GM19023 (cell line): ENCODE data around the gene TGFB2.

Experiments used
- ATAC-seq: cut with Tn5 transposase; IDR thresholded peaks from one replicate; pipeline ENCODE4 v1.9.1; 2021; ENCODE audit warnings: mild to moderate bottlenecking, moderate library complexity; ENCODE audit not compliant: unreplicated experiment

TGFB2 gene

DNA sequence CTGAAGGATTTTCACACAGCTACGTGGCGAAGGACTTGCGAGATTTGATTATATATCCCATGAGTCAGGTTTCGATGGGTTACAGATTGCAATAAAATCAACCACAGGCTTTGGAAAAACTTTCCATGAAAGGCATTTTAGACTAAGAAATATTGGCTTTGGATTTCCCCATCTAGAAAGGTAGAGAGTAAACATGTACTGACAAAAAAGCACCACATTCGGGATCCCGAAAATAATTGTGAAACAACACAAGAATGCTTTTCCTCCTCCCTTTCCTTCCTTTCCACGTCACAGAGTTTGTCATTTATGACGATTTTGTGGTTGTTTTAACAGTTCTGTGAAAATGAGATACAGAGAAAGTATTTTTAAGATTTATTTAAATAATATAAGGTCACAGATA is 38.5 kb downstream of the TGFB2 start:
- no peak for ATAC-seq

DNA sequence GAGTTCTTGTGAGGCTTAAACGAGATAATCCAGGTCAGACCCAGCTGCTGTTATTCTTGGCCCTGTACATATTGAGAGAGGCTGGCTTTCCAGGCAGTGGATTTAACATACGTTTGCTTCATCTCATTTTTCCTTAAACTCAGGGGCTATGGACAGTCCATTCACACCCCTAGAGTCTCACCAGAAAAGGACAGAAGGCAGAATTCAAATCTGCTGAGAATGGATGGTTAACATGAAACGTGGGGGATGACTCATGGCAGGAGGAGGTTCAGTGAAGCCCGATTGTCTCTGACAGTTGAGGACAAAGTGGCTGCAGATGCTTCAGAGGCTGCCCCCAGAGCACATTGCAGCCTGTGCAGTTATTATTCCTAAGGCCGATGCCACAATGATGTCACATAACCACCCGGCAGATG is 39.5 kb downstream of the TGFB2 start:
- no peak for ATAC-seq

DNA sequence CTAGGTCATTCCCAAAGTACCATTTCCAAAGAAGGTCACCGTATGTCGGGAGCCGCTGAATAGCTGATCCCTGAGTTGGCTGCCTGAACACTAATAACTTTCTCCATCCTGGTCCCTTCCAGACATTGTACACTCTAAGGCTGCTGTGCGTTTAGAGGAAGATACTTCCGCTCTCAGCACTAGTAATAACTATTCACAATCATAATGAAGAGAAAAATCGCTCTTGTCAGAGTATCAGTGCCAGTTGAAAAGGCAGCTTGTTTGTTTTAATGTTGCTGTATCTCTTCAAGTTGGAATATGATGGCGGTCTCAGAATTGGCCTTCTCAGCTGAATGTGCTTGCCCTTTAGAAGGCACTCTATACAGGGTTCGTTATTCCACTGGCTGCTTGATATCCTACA is 43.5 kb downstream of the TGFB2 start:
- no peak for ATAC-seq

- no peak for ATAC-seq
These were observed 45.5 kb downstream of the TGFB2 start for GRCh38 chr1:218390618-218391017.

DNA sequence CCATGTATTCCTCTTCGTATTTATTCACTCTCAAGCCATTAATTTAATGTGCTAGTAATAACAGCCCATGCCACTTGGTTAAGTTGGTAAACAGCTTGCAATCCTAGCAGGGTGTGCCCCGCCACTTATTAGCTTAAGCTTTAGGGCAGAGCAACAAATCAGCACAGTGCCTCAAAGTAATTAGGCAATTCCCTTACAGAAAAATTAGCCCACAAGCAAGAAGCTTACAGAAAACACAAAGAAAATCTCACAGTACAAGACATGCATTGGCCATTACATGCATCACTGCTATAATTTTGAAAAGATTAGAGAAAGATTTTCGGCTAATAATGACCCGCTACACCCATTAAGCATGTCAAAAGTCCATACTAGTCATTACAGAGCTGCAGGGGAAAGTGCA is 47.6 kb downstream of the TGFB2 start:
- ATAC-seq, result no peak

- no peak for ATAC-seq
These were observed 49.3 kb downstream of the TGFB2 start for GRCh38 chr1:218394416-218394815.

GRCh38 chr1:218394989-218395388 is 49.9 kb downstream of the TGFB2 start:
- ATAC-seq, result no peak

DNA sequence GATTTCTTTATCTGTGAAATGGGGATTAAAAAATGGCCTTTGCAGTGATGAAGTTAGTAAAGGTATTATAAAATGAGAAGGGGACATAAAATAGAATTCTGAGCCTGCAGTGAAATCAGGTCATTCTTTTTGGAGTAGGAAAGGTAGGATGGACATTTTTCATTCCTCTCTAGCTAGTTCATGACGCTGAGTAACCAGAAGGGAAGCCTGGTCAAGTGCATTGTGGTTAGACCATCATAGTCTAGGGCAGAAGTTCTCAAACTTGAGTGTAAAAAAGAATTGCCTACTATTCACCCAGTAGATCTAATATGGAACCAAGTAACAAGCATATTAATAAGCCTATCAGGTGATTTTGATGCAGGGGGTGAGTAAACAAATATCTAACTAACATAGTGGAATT is 50.8 kb downstream of the TGFB2 start:
- ATAC-seq, result no peak

DNA sequence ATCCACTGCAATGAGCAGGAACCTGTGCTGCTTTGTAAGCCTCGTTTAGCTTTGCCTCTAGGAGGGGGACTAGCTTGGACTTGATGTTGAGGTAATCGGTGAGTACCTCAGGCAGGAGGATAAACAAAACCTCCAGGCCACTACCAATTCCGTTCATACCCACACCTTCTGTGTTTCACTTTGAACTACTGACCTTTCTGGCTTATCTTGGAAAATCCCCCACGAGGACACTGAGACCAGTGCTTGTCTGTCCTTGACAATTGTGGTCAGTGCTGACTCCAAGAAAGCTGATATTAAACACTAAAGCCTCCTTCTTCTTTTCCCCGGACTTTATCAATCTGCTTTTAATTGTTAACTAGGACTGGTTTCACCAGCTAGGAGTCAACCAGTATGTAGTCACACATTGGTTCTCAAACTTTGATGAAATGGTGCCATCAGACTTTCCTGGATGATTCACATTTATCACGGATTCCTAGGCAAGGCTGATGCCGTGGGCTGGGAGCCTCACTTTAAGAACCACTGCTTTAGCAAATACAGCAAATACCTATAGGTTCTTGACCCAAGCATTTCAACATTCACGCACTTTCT is 52.7 kb downstream of the TGFB2 start:
- no peak for ATAC-seq

DNA sequence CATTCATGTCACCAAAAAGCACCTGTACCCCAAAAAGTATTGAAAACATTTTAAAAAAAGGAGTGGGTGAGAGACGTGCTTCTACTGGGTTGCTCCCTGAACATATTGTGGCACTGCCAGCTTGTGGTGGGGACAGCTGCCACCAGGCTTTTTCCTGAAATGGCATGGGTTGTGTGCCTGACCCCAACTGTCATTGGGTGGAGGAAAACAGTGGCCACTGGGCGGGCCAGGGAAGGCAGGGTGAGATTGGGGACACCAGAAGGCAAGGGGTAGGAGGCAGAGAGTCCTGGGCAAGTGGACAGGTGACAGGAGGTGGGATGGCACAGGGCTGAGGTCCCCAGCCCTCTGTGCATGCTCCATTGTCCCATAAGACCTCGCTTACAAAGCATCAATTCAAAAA is 55.5 kb downstream of the TGFB2 start:
- ATAC-seq, result no peak

DNA sequence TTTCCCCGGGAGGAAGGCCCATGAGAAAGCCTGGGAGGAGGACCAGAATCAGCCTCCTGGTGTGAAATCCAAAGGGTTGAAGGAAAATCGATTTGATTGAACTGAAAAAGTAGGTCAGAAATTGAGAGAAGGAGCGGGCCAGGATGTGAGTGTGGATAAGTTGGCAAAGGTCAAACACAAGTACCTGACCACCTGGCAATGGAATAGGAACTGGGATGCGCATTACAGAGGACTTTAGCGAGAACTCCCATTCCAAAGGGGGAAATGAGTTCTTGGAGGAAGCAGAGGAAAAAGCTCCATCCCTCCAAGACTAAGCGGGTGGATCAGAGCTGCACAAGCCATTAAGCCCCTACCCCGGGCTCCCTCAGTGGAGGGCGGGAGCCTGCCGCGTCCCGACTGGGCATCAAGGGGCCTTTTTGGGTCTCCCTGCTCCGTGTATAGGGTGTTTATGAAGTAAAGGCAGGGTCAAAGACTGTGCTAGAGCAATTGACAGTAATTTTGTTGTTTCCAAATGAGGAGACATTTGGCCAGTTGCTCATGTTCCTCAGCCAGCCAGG is 56.4 kb downstream of the TGFB2 start:
- ATAC-seq, result no peak

GRCh38 chr1:218401998-218402785 is 57.1 kb downstream of the TGFB2 start:
- ATAC-seq, result no peak

GRCh38 chr1:218402786-218403120 is 57.6 kb downstream of the TGFB2 start:
- no peak for ATAC-seq

- no peak for ATAC-seq
These were observed 58.2 kb downstream of the TGFB2 start for GRCh38 chr1:218403300-218403699.

DNA sequence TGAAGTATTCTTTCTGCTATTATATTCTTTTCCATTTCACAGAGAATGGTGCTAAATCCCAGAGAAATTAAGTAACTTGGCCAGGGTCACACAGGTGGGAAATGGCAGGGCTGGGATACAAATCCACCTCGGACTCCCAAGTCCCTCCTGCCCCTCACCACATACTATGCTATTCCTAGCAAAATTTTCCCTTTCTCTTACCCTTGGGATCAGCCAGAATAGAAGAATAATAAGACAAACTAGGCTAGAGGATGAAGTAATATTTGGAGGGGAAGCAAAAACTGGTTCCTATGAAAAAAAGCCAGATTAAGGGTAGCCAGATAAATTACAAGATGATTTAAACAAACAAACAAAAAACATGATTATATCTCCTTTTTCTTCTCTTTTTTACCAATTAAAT is 62.5 kb downstream of the TGFB2 start:
- ATAC-seq, result no peak

- ATAC-seq, result no peak
These were observed 63.0 kb downstream of the TGFB2 start for GRCh38 chr1:218408135-218408534.

GRCh38 chr1:218408942-218409341 is 63.8 kb downstream of the TGFB2 start:
- no peak for ATAC-seq

GRCh38 chr1:218409946-218410510 is 64.9 kb downstream of the TGFB2 start:
- ATAC-seq, result no peak

DNA sequence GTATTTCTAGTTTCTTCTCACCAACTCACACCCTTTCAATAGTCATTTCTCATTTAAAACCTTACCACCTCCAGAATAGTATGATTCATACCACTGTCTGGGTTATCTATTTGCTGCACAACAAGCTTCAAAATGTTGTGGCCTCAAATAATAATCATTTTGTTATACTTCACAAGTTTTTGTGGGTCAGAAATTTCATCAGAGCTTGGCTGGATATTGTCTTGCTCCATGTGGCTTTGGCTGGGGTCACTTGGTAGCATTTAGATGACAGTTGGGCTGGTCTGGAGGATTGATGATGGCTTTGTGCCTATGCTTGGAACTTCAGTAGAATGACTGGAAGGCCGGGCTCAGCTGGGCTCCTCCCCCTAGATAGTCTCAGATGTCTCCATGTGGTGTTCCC is 66.0 kb downstream of the TGFB2 start:
- ATAC-seq, result no peak

- no peak for ATAC-seq
These were observed 67.0 kb downstream of the TGFB2 start for GRCh38 chr1:218412171-218412570.

DNA sequence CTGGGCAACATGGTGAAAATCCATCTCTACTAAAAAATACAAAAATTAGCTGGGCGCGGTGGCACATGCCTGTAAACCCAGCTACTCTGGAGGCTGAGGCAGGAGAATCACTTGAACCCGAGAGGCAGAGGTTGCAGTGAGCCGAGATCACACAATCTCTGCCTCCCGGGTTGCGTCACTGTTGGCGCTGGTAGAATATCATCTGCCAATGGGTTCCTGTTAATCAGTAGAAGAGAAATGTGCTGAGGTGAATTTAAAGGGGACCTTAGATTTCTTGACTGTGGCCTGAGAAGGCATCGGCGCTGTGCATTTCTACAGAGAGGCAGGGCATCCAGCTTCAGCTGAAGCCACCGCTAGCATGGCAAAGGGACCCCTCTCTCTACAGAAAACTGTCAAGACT is 68.0 kb downstream of the TGFB2 start:
- no peak for ATAC-seq

- no peak for ATAC-seq
These were observed 69.1 kb downstream of the TGFB2 start for GRCh38 chr1:218414060-218414728.
